Uterus (tissue), 4 donors: ENCODE results near the gene ZPLD1. TPM values are rescaled to one million over a fixed set of nuclear protein-coding genes. Genes with fewer than 3 reads are reported as not detected.

ENCODE experiments used
- DNase-seq, 2 donors: peaks; one replicate each; pipeline ENCODE4 v3.0.0-alpha.2; 2019 to 2020
- H3K27ac ChIP-seq, 2 donors: fragments of 200-600 bp; sonication (generic); 1 replicate in 1 of 2; 2 replicates in 1 of 2; pipeline ENCODE4 v1.5.1; 2016 to 2018
- H3K27me3 ChIP-seq, 2 donors: fragments of 200-600 bp; sonication (generic); one replicate each; pipeline ENCODE4 v1.5.1; 2018 to 2019; ENCODE audit warnings: control low read depth in 1 of 2
- H3K36me3 ChIP-seq, 2 donors: fragments of 200-600 bp; sonication (generic); one replicate each; pipeline ENCODE4 v1.5.1; 2019; ENCODE audit warnings: control low read depth in 1 of 2
- H3K4me1 ChIP-seq, 2 donors: fragments of 200-600 bp; sonication (generic); one replicate each; pipeline ENCODE4 v1.5.1; 2018 to 2019; ENCODE audit warnings: control low read depth in 1 of 2
- H3K4me3 ChIP-seq, 2 donors: fragments of 200-600 bp; sonication (generic); 1 replicate in 1 of 2; 2 replicates in 1 of 2; pipeline ENCODE4 v1.5.1; 2018 to 2019; ENCODE audit warnings: mild to moderate bottlenecking in 1 of 2
- H3K9me3 ChIP-seq, 2 donors: fragments of 200-600 bp; sonication (generic); one replicate each; pipeline ENCODE4 v1.5.1; 2019; ENCODE audit warnings: control low read depth in 1 of 2
- POLR2A ChIP-seq, 2 donors: fragments of 450-650 bp; IDR thresholded peaks; one replicate each; pipeline ENCODE4 v1.6.1; 2016; ENCODE audit warnings: antibody characterized with exemption in 2 of 2, mild to moderate bottlenecking in 1 of 2, moderate library complexity in 1 of 2
- intact Hi-C: fragments of 100-400 bp; cut with DNase I; formaldehyde crosslinking; loops from one replicate; pipeline ENCODE4 v1.15.1; 2023; ENCODE audit warnings: low total_unique reads
- total RNA-seq, 4 donors: library from RNA; depleted of rRNA in 3 of 4; stranded (reverse); fragments of >200 nt in 3 of 4; gene quantifications; one replicate each; pipeline versions ENCODE4 v1.1.0 to v1.2.4, GENCODE V29; 2014 to 2023
- TF ChIP-seq, protein P1 (sequence below), 4 experiments: fragments of 200-600 bp in 2 of 4; fragments of 450-650 bp in 2 of 4; sonication (generic) in 2 of 4; IDR thresholded peaks; one replicate each; pipeline ENCODE4 v1.5.1; 2016 to 2019; ENCODE audit warnings: antibody characterized with exemption in 4 of 4, mild to moderate bottlenecking in 2 of 4, moderate library complexity in 1 of 4
- donor health status: DM: yes; HTN: yes; CAD: no.

Gene ZPLD1
- total RNA-seq, 4 donors from 2014 or later = 0.07 TPM; not detected in 3

- H3K4me3 ChIP-seq = no peak overlapping the region
- no peak overlapping the region for H3K27ac ChIP-seq
- no peaks in the 10 kb centered on the region for H3K27me3 ChIP-seq
- H3K36me3 ChIP-seq = no peaks in the 10 kb centered on the region
- H3K4me1 ChIP-seq = no peaks in the 10 kb centered on the region
- TF ChIP-seq, protein P1, sequence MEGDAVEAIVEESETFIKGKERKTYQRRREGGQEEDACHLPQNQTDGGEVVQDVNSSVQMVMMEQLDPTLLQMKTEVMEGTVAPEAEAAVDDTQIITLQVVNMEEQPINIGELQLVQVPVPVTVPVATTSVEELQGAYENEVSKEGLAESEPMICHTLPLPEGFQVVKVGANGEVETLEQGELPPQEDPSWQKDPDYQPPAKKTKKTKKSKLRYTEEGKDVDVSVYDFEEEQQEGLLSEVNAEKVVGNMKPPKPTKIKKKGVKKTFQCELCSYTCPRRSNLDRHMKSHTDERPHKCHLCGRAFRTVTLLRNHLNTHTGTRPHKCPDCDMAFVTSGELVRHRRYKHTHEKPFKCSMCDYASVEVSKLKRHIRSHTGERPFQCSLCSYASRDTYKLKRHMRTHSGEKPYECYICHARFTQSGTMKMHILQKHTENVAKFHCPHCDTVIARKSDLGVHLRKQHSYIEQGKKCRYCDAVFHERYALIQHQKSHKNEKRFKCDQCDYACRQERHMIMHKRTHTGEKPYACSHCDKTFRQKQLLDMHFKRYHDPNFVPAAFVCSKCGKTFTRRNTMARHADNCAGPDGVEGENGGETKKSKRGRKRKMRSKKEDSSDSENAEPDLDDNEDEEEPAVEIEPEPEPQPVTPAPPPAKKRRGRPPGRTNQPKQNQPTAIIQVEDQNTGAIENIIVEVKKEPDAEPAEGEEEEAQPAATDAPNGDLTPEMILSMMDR (IDR thresholded peaks at IDR 0.05) = no peak
- TF ChIP-seq POLR2A (IDR thresholded peaks at IDR 0.05) = no peak
- intact Hi-C loops = no loop called here
- DNase-seq = no peak
- no peaks in the 10 kb centered on the region for H3K9me3 ChIP-seq
Observed at GRCh38 chr3:102484363-102484762, 49.5 kb downstream of the ZPLD1 start.

GRCh38 chr3:102485701-102486100 lies 50.9 kb downstream of the ZPLD1 start:
- no peak for DNase-seq
- TF ChIP-seq, protein P1 (IDR thresholded peaks at IDR 0.05) = no peak
- TF ChIP-seq POLR2A (IDR thresholded peaks at IDR 0.05) = no peak
- no peaks in the 10 kb centered on the region for H3K27me3 ChIP-seq

DNA sequence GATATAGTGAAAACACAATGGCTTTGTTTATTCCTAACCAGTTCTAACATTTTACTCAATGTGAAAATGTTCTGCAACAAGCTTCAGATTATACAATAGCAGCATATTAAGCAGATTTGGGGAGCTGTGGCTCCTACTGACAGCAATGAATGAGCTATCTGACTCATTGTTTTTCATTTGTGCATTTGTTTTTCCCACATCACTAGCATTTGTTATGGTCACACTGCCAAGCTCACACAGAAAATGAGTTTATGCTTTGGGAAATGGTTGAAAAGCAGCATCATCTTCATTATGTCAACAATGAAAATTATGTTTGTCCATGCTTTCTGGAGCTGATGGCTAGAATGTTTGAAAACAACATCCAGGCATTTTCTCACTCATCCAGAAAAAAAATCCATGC lies 53.5 kb downstream of the ZPLD1 start:
- Histone ChIP-seq H3K4me3 (no peak overlapping the region), H3K9me3 (no peaks in the 10 kb centered on the region), H3K27ac (no peak overlapping the region), H3K36me3 (no peaks in the 10 kb centered on the region), H3K4me1 (no peaks in the 10 kb centered on the region), H3K27me3 (no peaks in the 10 kb centered on the region)
- intact Hi-C loops = no loop called here
- TF ChIP-seq, protein P1 (IDR thresholded peaks at IDR 0.05) = no peak
- TF ChIP-seq POLR2A (IDR thresholded peaks at IDR 0.05) = no peak
- no peak for DNase-seq

More at GRCh38 chr3:102485701-102486100, 50.9 kb downstream of the ZPLD1 start:
- Histone ChIP-seq H3K36me3 (no peaks in the 10 kb centered on the region), H3K4me3 (no peak overlapping the region), H3K4me1 (no peaks in the 10 kb centered on the region), H3K27ac (no peak overlapping the region), H3K9me3 (no peaks in the 10 kb centered on the region)
- intact Hi-C loops = no loop called here

DNA sequence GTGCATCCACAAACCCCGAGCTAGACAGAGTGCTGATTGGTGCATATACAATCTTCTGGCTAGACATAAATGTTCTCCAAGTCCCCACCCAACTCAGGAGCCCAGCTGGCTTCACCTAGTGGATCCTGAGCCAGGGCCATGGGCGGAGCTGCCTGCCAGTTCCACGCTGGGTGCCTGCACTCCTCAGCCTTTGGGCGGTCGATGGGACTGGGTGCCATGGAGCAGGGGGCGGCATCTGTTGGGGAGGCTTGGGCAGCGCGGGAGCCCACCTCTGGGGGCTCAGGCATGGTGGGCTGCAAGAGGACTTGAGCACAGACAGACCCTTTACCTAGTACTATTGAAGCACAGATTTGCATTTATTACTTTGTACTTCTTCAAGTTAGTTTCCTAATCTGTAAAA lies 57.5 kb downstream of the ZPLD1 start:
- H3K4me1 ChIP-seq = no peaks in the 10 kb centered on the region
- no peak overlapping the region for H3K27ac ChIP-seq
- no peaks in the 10 kb centered on the region for H3K9me3 ChIP-seq
- intact Hi-C loops = no loop called here
- TF ChIP-seq, protein P1 (IDR thresholded peaks at IDR 0.05) = no peak
- no peak for TF ChIP-seq POLR2A (IDR thresholded peaks at IDR 0.05)
- DNase-seq = no peak
- H3K36me3 ChIP-seq = no peaks in the 10 kb centered on the region
- no peak overlapping the region for H3K4me3 ChIP-seq
- no peaks in the 10 kb centered on the region for H3K27me3 ChIP-seq

GRCh38 chr3:102497571-102497970 lies 62.8 kb downstream of the ZPLD1 start:
- no peak for DNase-seq
- TF ChIP-seq, protein P1 (IDR thresholded peaks at IDR 0.05) = no peak
- no peak for TF ChIP-seq POLR2A (IDR thresholded peaks at IDR 0.05)
- H3K27me3 ChIP-seq = no peaks in the 10 kb centered on the region
- H3K4me1 ChIP-seq = no peaks in the 10 kb centered on the region
- intact Hi-C loops = no loop called here
- H3K9me3 ChIP-seq = no peaks in the 10 kb centered on the region
- no peaks in the 10 kb centered on the region for H3K36me3 ChIP-seq
- no peak overlapping the region for H3K27ac ChIP-seq
- no peak overlapping the region for H3K4me3 ChIP-seq
